Upper lobe of left lung (tissue), 6 donors: ENCODE measurements around the gene CCNK. TPM values are rescaled to one million over a fixed set of nuclear protein-coding genes. Genes with fewer than 3 reads are reported as not detected.
A peak's percentile ranks its signal among the peaks of the same experiment; 100 is the strongest.

Source experiments
- ATAC-seq, 2 donors: fragments of 200-7000 bp; cut with Tn5 transposase; one replicate each; pipeline ENCODE4 v1.9.1; 2022; ENCODE audit warnings: mild to moderate bottlenecking in 2 of 2, moderate library complexity in 2 of 2; ENCODE audit not compliant: low FRiP score in 2 of 2
- DNase-seq, 2 donors: peaks; one replicate each; pipeline ENCODE4 v3.0.0-alpha.2; 2019 to 2020
- H3K27ac ChIP-seq, 4 donors: fragments of 200-600 bp; sonication (generic); one replicate each; pipeline ENCODE4 v1.5.1; 2016 to 2019
- H3K27me3 ChIP-seq, 4 donors: fragments of 200-600 bp; sonication (generic); one replicate each; pipeline ENCODE4 v1.5.1; 2017 to 2019
- H3K36me3 ChIP-seq, 4 donors: fragments of 200-600 bp; sonication (generic); one replicate each; pipeline ENCODE4 v1.5.1; 2016 to 2019
- H3K4me1 ChIP-seq, 4 donors: fragments of 200-600 bp; sonication (generic); one replicate each; pipeline ENCODE4 v1.5.1; 2018 to 2019
- H3K4me3 ChIP-seq, 4 donors: fragments of 200-600 bp; sonication (generic); one replicate each; pipeline ENCODE4 v1.5.1; 2017 to 2019; ENCODE audit warnings: mild to moderate bottlenecking in 2 of 4, moderate library complexity in 1 of 4
- H3K9me3 ChIP-seq, 4 donors: fragments of 200-600 bp; sonication (generic); one replicate each; pipeline ENCODE4 v1.5.1; 2018 to 2019
- EP300 ChIP-seq, 4 donors: sonication (generic); formaldehyde crosslinking; IDR thresholded peaks; one replicate each; pipeline ENCODE4 v1.5.1; 2017; ENCODE audit warnings: antibody characterized with exemption in 4 of 4, control low read depth in 2 of 4
- POLR2A ChIP-seq, 4 donors: fragments of 450-650 bp; IDR thresholded peaks; one replicate each; pipeline ENCODE4 v1.5.1; 2016 to 2017; ENCODE audit warnings: antibody characterized with exemption in 4 of 4, mild to moderate bottlenecking in 2 of 4
- POLR2AphosphoS5 ChIP-seq, 2 donors: sonication (generic); formaldehyde crosslinking; IDR thresholded peaks; one replicate each; pipeline ENCODE4 v1.5.1; 2017; ENCODE audit warnings: antibody characterized with exemption in 2 of 2
- WGBS, 2 donors: methylation state at CpG; one replicate each; pipeline ENCODE4 v1.1.5; 2017 to 2018; 5-methylcytosine and 5-hydroxymethylcytosine counted together
- total RNA-seq, 6 donors: library from RNA; depleted of rRNA in 4 of 6; stranded (reverse); fragments of >200 nt in 4 of 6; gene quantifications; one replicate each; pipeline versions ENCODE4 v1.1.0 to v1.2.1, GENCODE V29; 2016 to 2021
- TF ChIP-seq, protein P1 (sequence below), 6 experiments: fragments of 450-650 bp in 4 of 6; fragments of 200-600 bp in 2 of 6; sonication (generic) in 2 of 6; IDR thresholded peaks; one replicate each; pipeline ENCODE4 v1.5.1; 2016 to 2019; ENCODE audit warnings: antibody characterized with exemption in 6 of 6
- donor health status: DM: no; HTN: no; CAD: no; lungs with moderate emphysema.
- donor health status: DM: no; HTN: yes; CAD: no; lungs with severe emphysema.

The CCNK gene
- total RNA-seq, 6 donors from 2014 or later, result 29.8 to 51.1 (median 44.0) TPM

GRCh38 chr14:99437706-99438105 lies 43.5 kb upstream of the CCNK start:
- H3K4me3 ChIP-seq, result no peak overlapping the region
- peak overlapping the region in 2 of 4 donors; percentile 63 to 81 for H3K27ac ChIP-seq
- no peak for ATAC-seq
- H3K27me3 ChIP-seq, result no peaks in the 10 kb centered on the region
- DNase-seq, result no peak
- H3K4me1 ChIP-seq, result peaks cover 14 to 25% (median 21%) of the 10 kb centered on the region in 4 donors
- H3K36me3 ChIP-seq, result peaks cover 0 to 66% (median 12%) of the 10 kb centered on the region in 4 donors
- TF ChIP-seq POLR2AphosphoS5 (IDR thresholded peaks at IDR 0.05) (no peak), POLR2A (IDR thresholded peaks at IDR 0.05) (no peak), EP300 (IDR thresholded peaks at IDR 0.05) (no peak)
- TF ChIP-seq, protein P1, sequence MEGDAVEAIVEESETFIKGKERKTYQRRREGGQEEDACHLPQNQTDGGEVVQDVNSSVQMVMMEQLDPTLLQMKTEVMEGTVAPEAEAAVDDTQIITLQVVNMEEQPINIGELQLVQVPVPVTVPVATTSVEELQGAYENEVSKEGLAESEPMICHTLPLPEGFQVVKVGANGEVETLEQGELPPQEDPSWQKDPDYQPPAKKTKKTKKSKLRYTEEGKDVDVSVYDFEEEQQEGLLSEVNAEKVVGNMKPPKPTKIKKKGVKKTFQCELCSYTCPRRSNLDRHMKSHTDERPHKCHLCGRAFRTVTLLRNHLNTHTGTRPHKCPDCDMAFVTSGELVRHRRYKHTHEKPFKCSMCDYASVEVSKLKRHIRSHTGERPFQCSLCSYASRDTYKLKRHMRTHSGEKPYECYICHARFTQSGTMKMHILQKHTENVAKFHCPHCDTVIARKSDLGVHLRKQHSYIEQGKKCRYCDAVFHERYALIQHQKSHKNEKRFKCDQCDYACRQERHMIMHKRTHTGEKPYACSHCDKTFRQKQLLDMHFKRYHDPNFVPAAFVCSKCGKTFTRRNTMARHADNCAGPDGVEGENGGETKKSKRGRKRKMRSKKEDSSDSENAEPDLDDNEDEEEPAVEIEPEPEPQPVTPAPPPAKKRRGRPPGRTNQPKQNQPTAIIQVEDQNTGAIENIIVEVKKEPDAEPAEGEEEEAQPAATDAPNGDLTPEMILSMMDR (IDR thresholded peaks at IDR 0.05), result no peak
- H3K9me3 ChIP-seq, result no peaks in the 10 kb centered on the region
- WGBS, 2 donors, result 78 to 88% methylated on average over 3 of the region's 3 CpGs

DNA sequence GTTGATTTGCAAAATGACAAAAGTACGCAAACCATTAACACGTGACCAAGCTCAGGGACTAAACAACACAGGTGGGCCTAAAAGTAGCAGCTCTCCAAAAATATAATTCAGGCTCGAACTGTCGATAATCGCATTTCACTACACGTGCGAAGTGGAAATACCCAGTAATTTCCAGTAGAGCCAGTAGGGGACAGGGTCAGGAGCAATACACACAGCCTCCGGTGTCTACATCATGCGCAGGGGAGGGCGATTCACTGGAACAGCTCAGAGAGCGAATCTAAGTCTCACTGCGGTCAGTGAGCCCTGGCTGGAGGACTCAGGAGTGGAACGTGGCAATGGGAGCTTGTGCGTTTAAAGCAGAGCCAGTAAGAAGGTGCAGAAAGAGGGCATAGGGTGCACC lies 40.9 kb upstream of the CCNK start:
- Histone ChIP-seq H3K27ac (no peak overlapping the region), H3K27me3 (no peaks in the 10 kb centered on the region), H3K9me3 (no peaks in the 10 kb centered on the region), H3K4me3 (no peak overlapping the region), H3K4me1 (peaks cover 14 to 25% (median 21%) of the 10 kb centered on the region in 4 donors), H3K36me3 (peaks cover 0 to 65% (median 17%) of the 10 kb centered on the region in 4 donors)
- 93 to 97% methylated on average over 14 of the region's 14 CpGs for WGBS, 2 donors
- no peak for DNase-seq
- TF ChIP-seq POLR2AphosphoS5 (IDR thresholded peaks at IDR 0.05), result no peak
- TF ChIP-seq, protein P1 (IDR thresholded peaks at IDR 0.05), result no peak
- TF ChIP-seq POLR2A (IDR thresholded peaks at IDR 0.05), result no peak
- TF ChIP-seq EP300 (IDR thresholded peaks at IDR 0.05), result no peak
- no peak for ATAC-seq

DNA sequence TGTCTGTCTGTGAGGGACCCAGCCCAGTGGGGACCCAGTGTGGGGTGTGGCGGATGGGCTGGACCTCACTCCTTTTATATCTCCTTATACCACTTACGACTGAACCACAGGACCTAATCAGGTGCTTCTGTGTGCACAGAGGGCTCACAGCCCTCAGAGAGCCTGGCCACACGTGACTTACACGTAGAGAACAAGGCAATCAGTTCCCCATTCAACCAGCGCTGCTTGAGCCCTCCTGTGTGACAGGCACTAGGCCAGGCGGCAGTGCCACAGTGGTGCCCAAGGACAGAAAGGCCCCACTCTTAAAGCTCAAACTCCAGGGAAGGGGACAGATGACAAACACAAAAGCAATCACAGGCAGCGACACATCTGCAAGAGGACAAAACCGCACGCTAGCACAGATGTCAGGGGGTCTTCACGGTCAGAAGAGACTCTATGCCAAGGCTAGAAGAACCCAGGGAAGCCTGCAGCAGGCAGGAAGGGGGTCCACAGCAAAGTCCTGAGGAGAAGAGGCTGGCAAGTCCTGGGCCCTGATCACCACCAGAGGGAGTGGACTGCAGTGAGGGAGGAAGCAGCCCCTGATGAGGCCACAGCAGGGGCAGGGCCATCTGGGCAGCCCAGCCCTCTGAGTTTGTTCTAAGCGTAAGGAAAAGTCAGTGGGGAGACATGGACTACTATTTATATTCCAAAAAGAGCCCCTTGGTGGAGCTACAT lies 39.9 kb upstream of the CCNK start:
- DNase-seq (peak in 1 of 2 donors; percentile 30), ATAC-seq (no peak)
- Histone ChIP-seq H3K27ac (no peak overlapping the region), H3K9me3 (no peaks in the 10 kb centered on the region), H3K36me3 (peaks cover 0 to 68% (median 19%) of the 10 kb centered on the region in 4 donors), H3K4me3 (no peak overlapping the region), H3K27me3 (no peaks in the 10 kb centered on the region), H3K4me1 (peaks cover 9 to 16% (median 11%) of the 10 kb centered on the region in 4 donors)
- 94 to 99% methylated on average over 9 to 11 of the region's 11 CpGs for WGBS, 2 donors
- no peak for TF ChIP-seq POLR2AphosphoS5 (IDR thresholded peaks at IDR 0.05)
- TF ChIP-seq EP300 (IDR thresholded peaks at IDR 0.05), result no peak
- TF ChIP-seq POLR2A (IDR thresholded peaks at IDR 0.05), result no peak
- TF ChIP-seq, protein P1 (IDR thresholded peaks at IDR 0.05), result no peak

- Histone ChIP-seq H3K9me3 (no peaks in the 10 kb centered on the region), H3K36me3 (peaks cover 0 to 73% (median 22%) of the 10 kb centered on the region in 4 donors), H3K4me1 (peaks cover 4 to 10% (median 6%) of the 10 kb centered on the region in 4 donors), H3K4me3 (no peak overlapping the region), H3K27me3 (no peaks in the 10 kb centered on the region), H3K27ac (no peak overlapping the region)
- ATAC-seq (no peak), DNase-seq (no peak)
- 92 to 93% methylated on average over 7 of the region's 7 CpGs for WGBS, 2 donors
- TF ChIP-seq EP300 (IDR thresholded peaks at IDR 0.05), result no peak
- TF ChIP-seq POLR2AphosphoS5 (IDR thresholded peaks at IDR 0.05), result no peak
- TF ChIP-seq, protein P1 (IDR thresholded peaks at IDR 0.05), result no peak
- TF ChIP-seq POLR2A (IDR thresholded peaks at IDR 0.05), result no peak
Observed at GRCh38 chr14:99441918-99442317, 39.3 kb upstream of the CCNK start.
